Measurements from ENCODE around the gene TNF. TPM values are rescaled to one million over a fixed set of nuclear protein-coding genes. Genes with fewer than 3 reads are reported as not detected.

TNF gene
- total and polyA plus RNA-seq, 11 donors: 0.15 to 7.6 (median 0.44) TPM; not detected in 1

DNA sequence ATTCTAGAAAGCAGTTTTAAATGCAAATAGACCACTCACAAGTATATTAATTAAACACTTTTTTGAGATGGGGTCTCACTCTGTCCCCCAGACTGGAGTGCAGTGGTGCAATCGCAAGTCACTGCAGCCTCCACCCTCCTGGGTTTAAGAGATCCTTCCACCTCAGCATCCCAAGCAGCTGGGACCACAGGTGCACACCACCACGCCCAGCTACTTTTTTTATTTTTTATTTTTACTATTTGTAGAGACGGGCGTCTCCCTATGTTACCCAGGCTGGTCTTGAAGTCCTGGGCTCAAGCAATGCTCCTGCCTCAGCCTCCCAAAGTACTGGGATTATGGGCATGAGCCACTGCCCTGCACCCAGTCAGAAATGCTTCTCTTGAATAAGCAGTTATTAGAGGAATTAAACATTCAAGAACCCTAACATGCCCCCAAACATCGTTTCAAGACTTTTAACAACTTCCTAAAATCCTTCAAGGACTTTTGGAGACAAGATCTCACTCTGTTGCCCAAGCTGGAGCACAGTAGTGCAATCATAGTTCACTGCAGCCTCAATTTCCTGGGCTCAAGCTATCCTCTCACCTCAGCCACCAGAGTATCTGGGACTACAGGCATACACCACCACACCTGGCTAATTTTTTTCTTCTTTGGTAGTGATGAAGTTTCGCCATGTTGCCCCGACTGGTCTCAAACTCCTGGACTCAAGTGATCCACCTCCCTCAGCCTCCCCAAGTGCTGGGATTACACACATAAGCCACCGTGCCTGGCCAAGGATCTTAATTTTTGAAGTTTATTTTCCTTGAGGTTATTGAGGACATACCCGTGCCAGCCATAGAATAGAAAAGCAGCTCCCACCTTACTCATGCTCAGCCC, 43.4 kb upstream of the TNF start:
- 74 to 78% (median 76%) methylated on average over 9 of the region's 9 CpGs for WGBS, 4 donors
- Histone ChIP-seq H3K9me3 (no peaks in the 10 kb centered on the region), H3K27ac (peak overlapping the region in 2 of 12 donors; percentile 39 to 64), H3K27me3 (no peaks in the 10 kb centered on the region), H3K36me3 (peaks cover 2 to 77% (median 77%) of the 10 kb centered on the region in 9 donors), H3K4me1 (peaks cover 0 to 8% (median under 1%) of the 10 kb centered on the region in 12 donors), H3K4me3 (no peak overlapping the region)
- ATAC-seq: no peak
- DNase-seq: no peak
- TF ChIP-seq, protein P1, sequence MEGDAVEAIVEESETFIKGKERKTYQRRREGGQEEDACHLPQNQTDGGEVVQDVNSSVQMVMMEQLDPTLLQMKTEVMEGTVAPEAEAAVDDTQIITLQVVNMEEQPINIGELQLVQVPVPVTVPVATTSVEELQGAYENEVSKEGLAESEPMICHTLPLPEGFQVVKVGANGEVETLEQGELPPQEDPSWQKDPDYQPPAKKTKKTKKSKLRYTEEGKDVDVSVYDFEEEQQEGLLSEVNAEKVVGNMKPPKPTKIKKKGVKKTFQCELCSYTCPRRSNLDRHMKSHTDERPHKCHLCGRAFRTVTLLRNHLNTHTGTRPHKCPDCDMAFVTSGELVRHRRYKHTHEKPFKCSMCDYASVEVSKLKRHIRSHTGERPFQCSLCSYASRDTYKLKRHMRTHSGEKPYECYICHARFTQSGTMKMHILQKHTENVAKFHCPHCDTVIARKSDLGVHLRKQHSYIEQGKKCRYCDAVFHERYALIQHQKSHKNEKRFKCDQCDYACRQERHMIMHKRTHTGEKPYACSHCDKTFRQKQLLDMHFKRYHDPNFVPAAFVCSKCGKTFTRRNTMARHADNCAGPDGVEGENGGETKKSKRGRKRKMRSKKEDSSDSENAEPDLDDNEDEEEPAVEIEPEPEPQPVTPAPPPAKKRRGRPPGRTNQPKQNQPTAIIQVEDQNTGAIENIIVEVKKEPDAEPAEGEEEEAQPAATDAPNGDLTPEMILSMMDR (IDR thresholded peaks at IDR 0.05): no peak
- no peak for TF ChIP-seq POLR2A (IDR thresholded peaks at IDR 0.05)
- intact Hi-C loops (cut with DNase I): loop anchor here in 1 of 10 donors (5.0 kb wide), 1 partner anchor 40 kb away; no protein-coding TSS in a partner anchor

GRCh38 chr6:31532644-31533454, 42.5 kb upstream of the TNF start:
- Histone ChIP-seq H3K36me3 (peaks cover 2 to 86% (median 85%) of the 10 kb centered on the region in 9 donors), H3K4me3 (no peak overlapping the region), H3K9me3 (no peaks in the 10 kb centered on the region), H3K27me3 (no peaks in the 10 kb centered on the region), H3K27ac (peak overlapping the region in 2 of 12 donors; percentile 39 to 64), H3K4me1 (peaks cover 0 to 8% (median 1%) of the 10 kb centered on the region in 12 donors)
- 43 to 55% (median 45%) methylated on average over 9 of the region's 9 CpGs for WGBS, 4 donors
- TF ChIP-seq, protein P1 (IDR thresholded peaks at IDR 0.05): no peak
- no peak for TF ChIP-seq POLR2A (IDR thresholded peaks at IDR 0.05)
- ATAC-seq (no peak), DNase-seq (no peak)
- intact Hi-C loops (cut with DNase I): loop anchor here in 1 of 10 donors (5.0 kb wide), 1 partner anchor 41 kb away; no protein-coding TSS in a partner anchor

DNA sequence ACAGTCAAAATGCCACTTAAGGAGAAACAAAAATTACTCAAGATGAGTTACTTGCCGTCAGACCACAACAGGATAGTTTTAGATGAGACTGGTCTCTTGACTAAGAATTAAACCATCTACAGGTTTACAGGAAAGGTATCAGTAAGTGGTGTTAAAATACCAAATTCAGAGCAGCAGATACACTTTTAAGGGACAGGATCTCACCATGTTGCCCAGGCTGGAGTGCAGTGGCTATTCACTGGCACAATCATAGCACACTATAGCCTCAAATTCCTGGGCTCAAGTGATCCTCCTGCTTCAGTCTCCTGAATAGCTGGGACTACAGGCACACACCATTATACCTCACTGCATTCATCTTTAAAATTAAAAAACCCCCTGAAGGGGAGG, 41.9 kb upstream of the TNF start:
- WGBS, 4 donors: 90 to 100% (median 94%) methylated on average over 1 of the region's 1 CpG
- intact Hi-C loops (cut with DNase I): loop anchor here in 1 of 10 donors (5.0 kb wide), 1 partner anchor 41 kb away; no protein-coding TSS in a partner anchor
- H3K4me3 ChIP-seq: no peak overlapping the region

More for the DNA sequence above, 41.9 kb upstream of the TNF start:
- H3K4me1 ChIP-seq: peaks cover 0 to 14% (median 4%) of the 10 kb centered on the region in 12 donors
- DNase-seq (no peak), ATAC-seq (no peak)
- peaks cover 2 to 92% (median 91%) of the 10 kb centered on the region in 9 donors for H3K36me3 ChIP-seq
- TF ChIP-seq, protein P1 (IDR thresholded peaks at IDR 0.05): no peak
- TF ChIP-seq POLR2A (IDR thresholded peaks at IDR 0.05): no peak
- H3K27ac ChIP-seq: no peak overlapping the region
- H3K9me3 ChIP-seq: no peaks in the 10 kb centered on the region
- H3K27me3 ChIP-seq: no peaks in the 10 kb centered on the region

Measured in heart left ventricle (tissue), 16 donors.